GM18511 (cell line): ENCODE measurements around the gene CAPN14.
"Not testable (repeated sequence)": the region's sequence is repeated elsewhere in the genome, so short reads cannot be mapped to it uniquely, and the experiment has no call there.

ENCODE experiments used
- ATAC-seq: cut with Tn5 transposase; IDR thresholded peaks from one replicate; pipeline ENCODE4 v1.9.1; 2021; ENCODE audit warnings: mild to moderate bottlenecking, moderate library complexity; ENCODE audit not compliant: unreplicated experiment

CAPN14 gene

GRCh38 chr2:31197669-31198068 lies 19.6 kb downstream of the CAPN14 start:
- no peak for ATAC-seq

- no peak for ATAC-seq
Measured at GRCh38 chr2:31197166-31197565, 20.1 kb downstream of the CAPN14 start.

- ATAC-seq = no peak
Measured at GRCh38 chr2:31196622-31197021, 20.7 kb downstream of the CAPN14 start.

- no peak for ATAC-seq
Measured at GRCh38 chr2:31193806-31194205, 23.5 kb downstream of the CAPN14 start.

- ATAC-seq = no peak
Measured at GRCh38 chr2:31192851-31193392, 24.4 kb downstream of the CAPN14 start.

GRCh38 chr2:31192396-31192795 lies 24.9 kb downstream of the CAPN14 start:
- no peak for ATAC-seq

GRCh38 chr2:31191931-31192330 lies 25.4 kb downstream of the CAPN14 start:
- ATAC-seq = no peak

GRCh38 chr2:31190188-31190587 lies 27.1 kb downstream of the CAPN14 start:
- no peak for ATAC-seq

- ATAC-seq = no peak
Measured at GRCh38 chr2:31189141-31189540, 28.2 kb downstream of the CAPN14 start.

- ATAC-seq = no peak
Measured at GRCh38 chr2:31188131-31188530, 29.2 kb downstream of the CAPN14 start.

GRCh38 chr2:31187166-31187565 lies 30.1 kb downstream of the CAPN14 start:
- no peak for ATAC-seq

- not testable (repeated sequence) for ATAC-seq
Measured at GRCh38 chr2:31183973-31184372, 33.3 kb downstream of the CAPN14 start.

GRCh38 chr2:31176742-31177141 lies 40.6 kb downstream of the CAPN14 start:
- ATAC-seq = no peak

- no peak for ATAC-seq
Measured at GRCh38 chr2:31171142-31171541, 46.2 kb downstream of the CAPN14 start.

- no peak for ATAC-seq
Measured at GRCh38 chr2:31170071-31170698, 47.1 kb downstream of the CAPN14 start.

- no peak for ATAC-seq
Measured at GRCh38 chr2:31168291-31168690, 49.0 kb downstream of the CAPN14 start.

- no peak for ATAC-seq
Measured at GRCh38 chr2:31166925-31167324, 50.4 kb downstream of the CAPN14 start.

- no peak for ATAC-seq
Measured at GRCh38 chr2:31163011-31163539, 54.2 kb downstream of the CAPN14 start.

GRCh38 chr2:31161637-31162036 lies 55.7 kb downstream of the CAPN14 start:
- no peak for ATAC-seq

GRCh38 chr2:31151501-31151900 lies 65.8 kb downstream of the CAPN14 start:
- no peak for ATAC-seq

- ATAC-seq = no peak
Measured at GRCh38 chr2:31150120-31150670, 67.1 kb downstream of the CAPN14 start.

- no peak for ATAC-seq
Measured at GRCh38 chr2:31148514-31148913, 68.8 kb downstream of the CAPN14 start.
